HepG2 (cell line): Measurements from ENCODE around the gene HS3ST3B1. TPM values are rescaled to one million over a fixed set of nuclear protein-coding genes. Genes with fewer than 3 reads are reported as not detected.

ENCODE experiments used
- ATF6 ChIP-seq: sonication (generic); formaldehyde crosslinking; conservative IDR thresholded peaks from 2 replicates; pipeline ENCODE4 v1.4.0; 2020; ENCODE audit warnings: missing genetic modification reagents
- FOXC1 ChIP-seq: sonication (generic); formaldehyde crosslinking; IDR thresholded peaks from 2 replicates; pipeline ENCODE4 v1.8.0; 2022; ENCODE audit warnings: mild to moderate bottlenecking, missing genetic modification reagents, borderline replicate concordance
- IKZF4 ChIP-seq: sonication (generic); formaldehyde crosslinking; IDR thresholded peaks from 2 replicates; pipeline ENCODE4 v1.5.1; 2020; ENCODE audit warnings: borderline replicate concordance, mild to moderate bottlenecking, low read depth, missing genetic modification reagents; ENCODE audit errors: not compliant biosample characterization
- IRF1 ChIP-seq: sonication (generic); formaldehyde crosslinking; IDR thresholded peaks from 2 replicates; pipeline ENCODE4 v1.4.0; 2020; ENCODE audit warnings: low read depth, mild to moderate bottlenecking, missing genetic modification reagents
- JUND ChIP-seq: sonication (generic); formaldehyde crosslinking; IDR thresholded peaks from 2 replicates; pipeline ENCODE4 v1.8.0; 2022; ENCODE audit warnings: mild to moderate bottlenecking, missing genetic modification reagents
- KMT2A ChIP-seq: sonication (generic); formaldehyde crosslinking; IDR thresholded peaks from 2 replicates; pipeline ENCODE4 v1.4.0; 2020; ENCODE audit warnings: missing genetic modification reagents
- MTF1 ChIP-seq: sonication (generic); formaldehyde crosslinking; IDR thresholded peaks from 2 replicates; pipeline ENCODE4 v1.5.0; 2020; ENCODE audit warnings: missing genetic modification reagents
- NBN ChIP-seq: fragments of 450-650 bp; conservative IDR thresholded peaks from 2 replicates; pipeline ENCODE4 v1.6.1; 2017
- NR2F2 ChIP-seq: IDR thresholded peaks from 2 replicates; pipeline ENCODE4 v1.6.1; 2012; ENCODE audit warnings: low read depth, inconsistent platforms, borderline replicate concordance
- PATZ1 ChIP-seq: sonication (generic); formaldehyde crosslinking; IDR thresholded peaks from 2 replicates; pipeline ENCODE4 v1.4.0; 2020; ENCODE audit warnings: missing genetic modification reagents
- PRMT3 ChIP-seq: sonication (generic); formaldehyde crosslinking; IDR thresholded peaks from 2 replicates; pipeline ENCODE4 v1.8.1; 2022; ENCODE audit warnings: low read depth, mild to moderate bottlenecking, moderate library complexity, missing genetic modification reagents, borderline replicate concordance
- PRPF4 ChIP-seq: fragments of 200-400 bp; formaldehyde crosslinking; IDR thresholded peaks from 2 replicates; pipeline ENCODE4 v1.6.1; 2016; ENCODE audit warnings: low read length, low read depth; ENCODE audit not compliant: poor library complexity, severe bottlenecking
- TAF1 ChIP-seq: sonication (generic); formaldehyde crosslinking; IDR thresholded peaks from 2 replicates; pipeline ENCODE4 v1.4.0; 2020; ENCODE audit warnings: missing genetic modification reagents
- ZBTB3 ChIP-seq: sonication (generic); formaldehyde crosslinking; IDR thresholded peaks from 2 replicates; pipeline ENCODE4 v1.4.0; 2020; ENCODE audit warnings: low read depth, mild to moderate bottlenecking, moderate library complexity, missing genetic modification reagents, borderline replicate concordance
- ZNF441 ChIP-seq: sonication (generic); formaldehyde crosslinking; IDR thresholded peaks from 2 replicates; pipeline ENCODE4 v1.7.0; 2021; ENCODE audit warnings: missing genetic modification reagents, borderline replicate concordance
- ZNF468 ChIP-seq: sonication (generic); formaldehyde crosslinking; IDR thresholded peaks from 2 replicates; pipeline ENCODE4 v1.8.0; 2022; ENCODE audit warnings: mild to moderate bottlenecking, moderate library complexity, missing genetic modification reagents
- ZNF501 ChIP-seq: sonication (generic); formaldehyde crosslinking; IDR thresholded peaks from 2 replicates; pipeline ENCODE4 v1.5.1; 2020; ENCODE audit warnings: mild to moderate bottlenecking, moderate library complexity, missing genetic modification reagents
- ZNF569 ChIP-seq: sonication (generic); formaldehyde crosslinking; IDR thresholded peaks from 2 replicates; pipeline ENCODE4 v1.5.0; 2020; ENCODE audit warnings: mild to moderate bottlenecking, missing genetic modification reagents, moderate library complexity, borderline replicate concordance
- ZNF597 ChIP-seq: sonication (generic); formaldehyde crosslinking; IDR thresholded peaks from 2 replicates; pipeline ENCODE4 v1.5.0; 2020; ENCODE audit warnings: missing genetic modification reagents
- ZNF616 ChIP-seq: sonication (generic); formaldehyde crosslinking; IDR thresholded peaks from 2 replicates; pipeline ENCODE4 v1.5.0; 2020; ENCODE audit warnings: low read depth, mild to moderate bottlenecking, missing genetic modification reagents
- ZNF672 ChIP-seq: sonication (generic); formaldehyde crosslinking; IDR thresholded peaks from 2 replicates; pipeline ENCODE4 v1.8.1; 2022; ENCODE audit warnings: missing genetic modification reagents
- ZNF891 ChIP-seq: sonication (generic); formaldehyde crosslinking; IDR thresholded peaks from 2 replicates; pipeline ENCODE4 v1.5.0; 2020; ENCODE audit warnings: mild to moderate bottlenecking, missing genetic modification reagents
- polyA plus RNA-seq, 8 experiments: library from polyadenylated mRNA; depleted of rRNA in 3 of 8; stranded (reverse) in 7 of 8; unstranded in 1 of 8; fragments of >200 nt; fragmentation: Illumina TruSeq in 4 of 8; extraction: Trizol in 4 of 8; gene quantifications; 2 replicates each; pipeline versions ENCODE4 v1.2.1 to v1.2.3, GENCODE V29; 2011 to 2016; ENCODE audit warnings: low read depth in 4 of 8, missing spikeins in 1 of 8, mixed read lengths in 1 of 8; ENCODE audit not compliant: insufficient read depth in 1 of 8
- total RNA-seq, 5 experiments: library from RNA; depleted of rRNA; stranded (reverse); fragments of >200 nt; fragmentation: Illumina TruSeq; extraction: Trizol; gene quantifications; 2 replicates each; pipeline ENCODE4 v1.2.3, GENCODE V29; 2016; ENCODE audit warnings: low read depth in 1 of 5

The HS3ST3B1 gene
- total and polyA plus RNA-seq, 2 of the 13 experiments (the other 11 are each of a cell fraction or from before 2014, with no cell fraction given): 15.7 to 39.5 TPM

- TF ChIP-seq IRF1 (CRISPR knock-in tag) (no peak), ATF6 (CRISPR knock-in tag) (no peak), ZNF597 (no peak), ZNF468 (CRISPR knock-in tag) (no peak), KMT2A (CRISPR knock-in tag) (peak; percentile 97), ZNF569 (no peak), FOXC1 (CRISPR knock-in tag) (no peak; the same call in 1 of the 2 replicates), PRMT3 (no peak), IKZF4 (CRISPR knock-in tag) (no peak), NBN (no peak), ZBTB3 (CRISPR knock-in tag) (no peak), MTF1 (CRISPR knock-in tag) (no peak), NR2F2 (no peak; the same call in 1 of the 2 replicates), ZNF616 (CRISPR knock-in tag) (no peak), ZNF501 (CRISPR knock-in tag) (peak; percentile 66; the same call in 1 of the 2 replicates), ZNF441 (peak; percentile 85), ZNF672 (no peak), PRPF4 (no peak), ZNF891 (CRISPR knock-in tag) (peak; percentile 60; the same call in 1 of the 2 replicates), JUND (CRISPR knock-in tag) (no peak; the same call in 1 of the 2 replicates), TAF1 (peak; percentile 100), PATZ1 (CRISPR knock-in tag) (peak; percentile 9; the same call in 1 of the 2 replicates)
These were observed at the start of gene HS3ST3B1 (continued) for GRCh38 chr17:14300575-14301278.
